Psoas muscle (tissue), 8 donors: ENCODE results near the gene NEAT1. TPM values are rescaled to one million over a fixed set of nuclear protein-coding genes. Genes with fewer than 3 reads are reported as not detected.
A peak's percentile ranks its signal among the peaks of the same experiment; 100 is the strongest.

Source experiments
- ATAC-seq, 4 donors: fragments of 200-7000 bp; cut with Tn5 transposase; one replicate each; pipeline ENCODE4 v1.9.1; 2020; ENCODE audit warnings: moderate library complexity in 3 of 4, mild to moderate bottlenecking in 2 of 4
- DNase-seq, 2 donors: peaks; one replicate each; pipeline ENCODE4 v3.0.0-alpha.2; 2020
- H3K27ac ChIP-seq: fragments of 200-600 bp; one replicate; pipeline ENCODE4 v1.8.0; 2022
- H3K27me3 ChIP-seq, 3 donors: fragments of 200-600 bp in 1 of 3; one replicate each; pipeline versions ENCODE4 v1.6.1 to v1.8.0; 2013 to 2022; ENCODE audit warnings: low read length in 2 of 3, mild to moderate bottlenecking in 2 of 3, moderate library complexity in 1 of 3; ENCODE audit not compliant: insufficient read depth in 3 of 3
- H3K36me3 ChIP-seq, 2 donors: fragments of 200-600 bp in 1 of 2; one replicate each; pipeline versions ENCODE4 v1.6.1 to v1.8.0; 2013 to 2022; ENCODE audit warnings: low read depth in 1 of 2, mild to moderate bottlenecking in 1 of 2, moderate library complexity in 1 of 2; ENCODE audit not compliant: insufficient read depth in 1 of 2
- H3K4me1 ChIP-seq: fragments of 200-600 bp; one replicate; pipeline ENCODE4 v1.8.0; 2022
- H3K4me3 ChIP-seq: fragments of 200-600 bp; one replicate; pipeline ENCODE4 v1.8.0; 2022; ENCODE audit warnings: mild to moderate bottlenecking
- H3K9me3 ChIP-seq: fragments of 200-600 bp; one replicate; pipeline ENCODE4 v1.8.0; 2022
- CTCF ChIP-seq: fragments of 200-600 bp; IDR thresholded peaks from one replicate; pipeline ENCODE4 v1.8.0; 2022; ENCODE audit warnings: antibody characterized with exemption
- WGBS, 3 donors: extraction: QIAGEN DNeasy Blood & Tissue Kit; methylation state at CpG; one replicate each; pipeline versions ENCODE4 v1.1.6 to v1.1.7; 2013; 5-methylcytosine and 5-hydroxymethylcytosine counted together
- intact Hi-C, 2 donors: fragments of 100-400 bp; cut with DNase I; formaldehyde crosslinking; loops; one replicate each; pipeline versions ENCODE4 v1.11.0 to v1.14.2; 2022
- polyA plus RNA-seq, 3 donors: library from polyadenylated mRNA; stranded (reverse); fragments of 200-250 nt; gene quantifications; one replicate each; pipeline ENCODE4 v1.2.3, GENCODE V29; 2013
- total RNA-seq, 4 donors: library from RNA; stranded (reverse); fragmentation: NEBNext Ultra II Directional in 2 of 4; extraction: Animal tissue kit (Norgen Biotek cat#: 25700) in 2 of 4; gene quantifications; one replicate each; pipeline versions ENCODE4 v1.2.1 to v1.2.4, GENCODE V29; 2021 to 2023
- donor health status: healthy with polysubstance abuse.
- donor health status: DM: no; HTN: no; CAD: no; lungs with moderate emphysema.
- donor health status: Bipolar disorder and iron deficiency.
- donor health status: healthy.
- donor health status: DM: yes; HTN: yes; CAD: no.
- donor health status: DM: no; HTN: no; CAD: no.
- donor health status: DM: no; HTN: no; CAD: no.
- donor health status: DM: yes; HTN: yes; CAD: no.

Gene NEAT1
- total and polyA plus RNA-seq, 7 donors: 474 to 1,759 (median 716) TPM

GRCh38 chr11:65377036-65377435 is 45.6 kb upstream of the NEAT1 start:
- intact Hi-C loops: no loop called here
- ATAC-seq: no peak

GRCh38 chr11:65377777-65378176 is 44.8 kb upstream of the NEAT1 start:
- no peaks in the 10 kb centered on the region for H3K9me3 ChIP-seq
- ATAC-seq (no peak), DNase-seq (no peak)
- peak overlapping the region; percentile 26 for H3K27ac ChIP-seq
- intact Hi-C loops: no loop called here
- H3K4me1 ChIP-seq: peaks cover 32% of the 10 kb centered on the region
- no peak overlapping the region for H3K4me3 ChIP-seq
- no peaks in the 10 kb centered on the region for H3K27me3 ChIP-seq
- WGBS, 3 donors: 88 to 92% (median 90%) methylated on average over 8 of the region's 8 CpGs
- no peak for TF ChIP-seq CTCF
- no peaks in the 10 kb centered on the region for H3K36me3 ChIP-seq

More at GRCh38 chr11:65377036-65377435, 45.6 kb upstream of the NEAT1 start:
- TF ChIP-seq CTCF: no peak
- no peak for DNase-seq
- Histone ChIP-seq H3K9me3 (no peaks in the 10 kb centered on the region), H3K4me1 (peaks cover 37% of the 10 kb centered on the region), H3K27me3 (no peaks in the 10 kb centered on the region), H3K36me3 (no peaks in the 10 kb centered on the region), H3K4me3 (no peak overlapping the region), H3K27ac (no peak overlapping the region)
- 51 to 76% (median 68%) methylated on average over 8 of the region's 8 CpGs for WGBS, 3 donors

GRCh38 chr11:65378208-65378927 is 44.2 kb upstream of the NEAT1 start:
- intact Hi-C loops: no loop called here

GRCh38 chr11:65378928-65379638 is 43.5 kb upstream of the NEAT1 start:
- Histone ChIP-seq H3K27ac (no peak overlapping the region), H3K4me1 (peaks cover 34% of the 10 kb centered on the region)
- 90 to 94% (median 93%) methylated on average over 10 to 14 of the region's 14 CpGs for WGBS, 3 donors

More at GRCh38 chr11:65378208-65378927, 44.2 kb upstream of the NEAT1 start:
- H3K27ac ChIP-seq: peak overlapping the region; percentile 26
- no peak for ATAC-seq
- no peak overlapping the region for H3K4me3 ChIP-seq
- no peak for TF ChIP-seq CTCF
- no peaks in the 10 kb centered on the region for H3K36me3 ChIP-seq
- H3K9me3 ChIP-seq: no peaks in the 10 kb centered on the region
- 86 to 88% (median 88%) methylated on average over 17 to 19 of the region's 19 CpGs for WGBS, 3 donors
- DNase-seq: no peak
- peaks cover 32% of the 10 kb centered on the region for H3K4me1 ChIP-seq
- H3K27me3 ChIP-seq: no peaks in the 10 kb centered on the region

More at GRCh38 chr11:65378928-65379638, 43.5 kb upstream of the NEAT1 start:
- H3K9me3 ChIP-seq: no peaks in the 10 kb centered on the region
- DNase-seq (no peak), ATAC-seq (no peak)
- TF ChIP-seq CTCF: no peak
- no peaks in the 10 kb centered on the region for H3K36me3 ChIP-seq
- no peaks in the 10 kb centered on the region for H3K27me3 ChIP-seq
- intact Hi-C loops: no loop called here
- no peak overlapping the region for H3K4me3 ChIP-seq
